Naive thymus-derived CD8-positive, alpha-beta T cell (primary cell): ENCODE measurements around the gene FLVCR1. TPM values are rescaled to one million over a fixed set of nuclear protein-coding genes. Genes with fewer than 3 reads are reported as not detected.

Experiments used
- ATAC-seq, 2 donors: fragments of 150-1000 bp; cut with Tn5 transposase in 1 of 2; sonication (Bioruptor Pico), chemical (Tn5 transposase) in 1 of 2; 1 replicate in 1 of 2; 2 replicates in 1 of 2; pipeline ENCODE4 v1.10.0; 2021; ENCODE audit warnings: mild to moderate bottlenecking in 2 of 2, moderate library complexity in 2 of 2
- POLR2A ChIA-PET: fragments of 350-600 bp; sonication (Branson Sonifier 250); formaldehyde crosslinking; loops from one replicate; lab custom pipeline; 2021; ENCODE audit warnings: antibody characterized with exemption; lab: Charles Lee
- DNase-seq, 10 donors: peaks; one replicate each; pipeline versions ENCODE4 v3.0.0 to v3.0.0-alpha.2; 2020 to 2022
- H3K27ac Mint-ChIP-seq, 10 donors: one replicate each; pipeline ENCODE4 v1.8.0; 2020 to 2022; ENCODE audit warnings: mild to moderate bottlenecking in 10 of 10, mixed read lengths in 10 of 10, moderate library complexity in 4 of 10, inconsistent platforms in 1 of 10
- H3K27me3 Mint-ChIP-seq, 5 donors: one replicate each; pipeline ENCODE4 v1.8.0; 2021 to 2022; ENCODE audit warnings: mixed read lengths in 5 of 5
- H3K36me3 Mint-ChIP-seq, 3 donors: one replicate each; pipeline ENCODE4 v1.8.0; 2020 to 2022; ENCODE audit warnings: mixed read lengths in 3 of 3, mild to moderate bottlenecking in 2 of 3, inconsistent platforms in 1 of 3
- H3K4me1 Mint-ChIP-seq, 4 donors: one replicate each; pipeline ENCODE4 v1.8.0; 2021 to 2022; ENCODE audit warnings: mixed read lengths in 4 of 4
- H3K4me3 Mint-ChIP-seq, 10 donors: one replicate each; pipeline ENCODE4 v1.8.0; 2020 to 2022; ENCODE audit warnings: mild to moderate bottlenecking in 10 of 10, mixed read lengths in 10 of 10, moderate library complexity in 6 of 10, inconsistent platforms in 1 of 10
- H3K9me3 Mint-ChIP-seq, 9 donors: one replicate each; pipeline ENCODE4 v1.8.0; 2020 to 2022; ENCODE audit warnings: mixed read lengths in 9 of 9, mild to moderate bottlenecking in 3 of 9, inconsistent platforms in 1 of 9, moderate library complexity in 1 of 9
- polyA plus RNA-seq, 3 donors: library from polyadenylated mRNA; unstranded; fragments of 300-500 nt; fragmentation: Illumina TruSeq; gene quantifications; one replicate each; pipeline ENCODE4 v1.2.3, GENCODE V29; 2021
- total RNA-seq, 8 experiments: library from RNA in 2 of 8; stranded (reverse) in 2 of 8; gene quantifications; one replicate each; pipeline ENCODE4 v1.2.3 and lab custom pipeline; 2021 to 2026

The FLVCR1 gene
- total and polyA plus RNA-seq, 5 experiments from 2014 or later: 1.1 to 15.0 (median 1.9) TPM

GRCh38 chr1:212944229-212944901 is 86.3 kb downstream of the FLVCR1 start:
- peaks cover 0 to 14% (median 0%) of the 10 kb centered on the region in 4 donors for H3K4me1 Mint-ChIP-seq
- DNase-seq (no peak), ATAC-seq (no peak)
- peaks cover 0 to 14% (median 13%) of the 10 kb centered on the region in 3 donors for H3K36me3 Mint-ChIP-seq
- H3K27me3 Mint-ChIP-seq: peaks cover 4 to 13% (median 11%) of the 10 kb centered on the region in 5 donors
- POLR2A ChIA-PET: no interaction called here
- peaks cover 0 to 17% (median 6%) of the 10 kb centered on the region in 9 donors for H3K9me3 Mint-ChIP-seq
- H3K4me3 Mint-ChIP-seq: no peak overlapping the region
- H3K27ac Mint-ChIP-seq: no peak overlapping the region

GRCh38 chr1:212945056-212945455 is 87.0 kb downstream of the FLVCR1 start:
- POLR2A ChIA-PET: no interaction called here
- Mint-ChIP-seq H3K27ac (no peak overlapping the region), H3K36me3 (peaks cover 0 to 11% (median 9%) of the 10 kb centered on the region in 3 donors), H3K4me3 (no peak overlapping the region), H3K9me3 (peaks cover 0 to 14% (median 6%) of the 10 kb centered on the region in 9 donors), H3K27me3 (peaks cover 4 to 18% (median 12%) of the 10 kb centered on the region in 5 donors), H3K4me1 (peaks cover 0 to 16% (median 2%) of the 10 kb centered on the region in 4 donors)
- ATAC-seq (no peak), DNase-seq (no peak)

GRCh38 chr1:212945463-212946160 is 87.5 kb downstream of the FLVCR1 start:
- H3K27me3 Mint-ChIP-seq: peaks cover 4 to 23% (median 16%) of the 10 kb centered on the region in 5 donors
- DNase-seq: no peak
- peaks cover 0 to 6% (median 5%) of the 10 kb centered on the region in 3 donors for H3K36me3 Mint-ChIP-seq
- H3K9me3 Mint-ChIP-seq: peaks cover 0 to 10% (median 6%) of the 10 kb centered on the region in 9 donors
- H3K4me1 Mint-ChIP-seq: peaks cover 3 to 17% (median 6%) of the 10 kb centered on the region in 4 donors
- H3K27ac Mint-ChIP-seq: no peak overlapping the region
- POLR2A ChIA-PET: no interaction called here
- no peak overlapping the region for H3K4me3 Mint-ChIP-seq
- no peak for ATAC-seq

- no peak overlapping the region for H3K4me3 Mint-ChIP-seq
- no peaks in the 10 kb centered on the region for H3K36me3 Mint-ChIP-seq
- POLR2A ChIA-PET: no interaction called here
- no peak for DNase-seq
- H3K4me1 Mint-ChIP-seq: peaks cover 3 to 19% (median 11%) of the 10 kb centered on the region in 4 donors
- peaks cover 2 to 30% (median 22%) of the 10 kb centered on the region in 5 donors for H3K27me3 Mint-ChIP-seq
- no peak overlapping the region for H3K27ac Mint-ChIP-seq
- H3K9me3 Mint-ChIP-seq: peaks cover 0 to 6% (median 0%) of the 10 kb centered on the region in 9 donors
- no peak for ATAC-seq
Measured at GRCh38 chr1:212946872-212947271, 88.8 kb downstream of the FLVCR1 start.

Other genes starting within 250 kb of the FLVCR1 start
- 1 to 10 TPM; 1.4 to 1.8 TPM for gene ATF3, start 249.5 kb upstream of the FLVCR1 start, total RNA-seq
- not detected for gene ATF3, start 249.5 kb upstream of the FLVCR1 start, polyA plus RNA-seq
- 1 to 10 TPM in 1 of 2 experiments, under 1 TPM in 1; 0.29 to 1.2 TPM for gene BATF3, start 158.4 kb upstream of the FLVCR1 start, total RNA-seq
- gene BATF3, start 158.4 kb upstream of the FLVCR1 start, polyA plus RNA-seq: under 1 TPM in 2 of 3 donors, not detected in 1; 0.47 to 0.56 TPM
- gene NSL1, start 66.5 kb upstream of the FLVCR1 start, total RNA-seq: 10 to 100 TPM; 38.1 to 41.0 TPM
- gene NSL1, start 66.5 kb upstream of the FLVCR1 start, polyA plus RNA-seq: 10 to 100 TPM; 54.8 to 74.2 (median 65.3) TPM
- 10 to 100 TPM; 17.0 to 21.4 TPM for gene TATDN3, start 66.4 kb upstream of the FLVCR1 start, total RNA-seq
- 10 to 100 TPM; 15.6 to 20.8 (median 18.0) TPM for gene TATDN3, start 66.4 kb upstream of the FLVCR1 start, polyA plus RNA-seq
- not detected for gene SPATA45, start 10.6 kb upstream of the FLVCR1 start, total RNA-seq
- gene SPATA45, start 10.6 kb upstream of the FLVCR1 start, polyA plus RNA-seq: not detected
- gene VASH2, start 92.3 kb downstream of the FLVCR1 start, total RNA-seq: not detected
- gene VASH2, start 92.3 kb downstream of the FLVCR1 start, polyA plus RNA-seq: under 1 TPM in 2 of 3 donors, not detected in 1; 0.30 to 0.68 TPM
- 10 to 100 TPM; 94.8 to 98.5 TPM for gene ANGEL2, start 157.6 kb downstream of the FLVCR1 start, total RNA-seq
- gene ANGEL2, start 157.6 kb downstream of the FLVCR1 start, polyA plus RNA-seq: 10 to 100 TPM; 18.5 to 28.1 (median 25.2) TPM
- gene RPS6KC1, start 193.0 kb downstream of the FLVCR1 start, total RNA-seq: 10 to 100 TPM; 12.0 to 15.6 TPM
- 1 to 10 TPM; 5.1 to 5.9 (median 5.6) TPM for gene RPS6KC1, start 193.0 kb downstream of the FLVCR1 start, polyA plus RNA-seq